Aortic smooth muscle cell (primary cell): ENCODE data around the gene OR5D18. TPM values are rescaled to one million over a fixed set of nuclear protein-coding genes. Genes with fewer than 3 reads are reported as not detected.

Experiments used
- total RNA-seq: library from RNA; depleted of rRNA; stranded (reverse); fragments of >200 nt; gene quantifications from 2 replicates; pipeline ENCODE4 v1.2.3, GENCODE V29; 2014

Gene OR5D18
- not detected in 2 replicates for total RNA-seq

GRCh38 chr11:55819330-55819729 is at the start of gene OR5D18:
Gene OR5D18 (plus strand): TSS chr11:55819630. CDS start chr11:55819630, 0 bp downstream.

GRCh38 chr11:55773138-55773537 is 46.3 kb upstream of the OR5D18 start, which contains the start of gene OR5D13:
Gene OR5D13 (plus strand): TSS chr11:55773438. CDS start chr11:55773438, 0 bp downstream.

GRCh38 chr11:55795256-55795655 is 24.2 kb upstream of the OR5D18 start, which contains the start of gene OR5D14:
Gene OR5D14 (plus strand): TSS chr11:55795556. CDS start chr11:55795556, 0 bp downstream.

GRCh38 chr11:55811067-55811466 is 8.4 kb upstream of the OR5D18 start, which contains the start of gene OR5L1:
Gene OR5L1 (plus strand): TSS chr11:55811367. CDS start chr11:55811467, 100 bp downstream.

GRCh38 chr11:55826919-55827318 is 7.5 kb downstream of the OR5D18 start, which contains the start of gene OR5L2:
Gene OR5L2 (plus strand): TSS chr11:55827219. CDS start chr11:55827219, 0 bp downstream.

GRCh38 chr11:55838452-55838851 is 19.0 kb downstream of the OR5D18 start, which contains the start of gene OR5D16:
Gene OR5D16 (plus strand): TSS chr11:55838752. CDS start chr11:55838752, 0 bp downstream.

Other genes starting within 250 kb of the OR5D18 start
- gene OR4C16, start 247.5 kb upstream of the OR5D18 start, total RNA-seq = not detected in 2 replicates
- gene OR4C11, start 212.0 kb upstream of the OR5D18 start, total RNA-seq = not detected in 2 replicates
- not detected in 2 replicates for gene OR4P4, start 184.5 kb upstream of the OR5D18 start, total RNA-seq
- not detected in 2 replicates for gene OR4S2, start 171.3 kb upstream of the OR5D18 start, total RNA-seq
- gene OR4C6, start 157.4 kb upstream of the OR5D18 start, total RNA-seq = not detected in 2 replicates
- not detected in 2 replicates for gene OR5D13, start 46.2 kb upstream of the OR5D18 start, total RNA-seq
- gene OR5D14, start 24.1 kb upstream of the OR5D18 start, total RNA-seq = not detected in 2 replicates
- not detected in 2 replicates for gene OR5L1, start 8.3 kb upstream of the OR5D18 start, total RNA-seq
- gene OR5L2, start 7.6 kb downstream of the OR5D18 start, total RNA-seq = not detected in 2 replicates
- not detected in 2 replicates for gene OR5D16, start 19.1 kb downstream of the OR5D18 start, total RNA-seq
- not detected in 2 replicates for gene TRIM51, start 63.7 kb downstream of the OR5D18 start, total RNA-seq
- not detected in 2 replicates for gene OR5W2, start 95.0 kb downstream of the OR5D18 start, total RNA-seq
- not detected in 2 replicates for gene OR5I1, start 116.8 kb downstream of the OR5D18 start, total RNA-seq
- not detected in 2 replicates for gene OR10AG1, start 150.3 kb downstream of the OR5D18 start, total RNA-seq
- not detected in 2 replicates for gene OR5F1, start 175.0 kb downstream of the OR5D18 start, total RNA-seq
- gene OR5AS1, start 208.0 kb downstream of the OR5D18 start, total RNA-seq = not detected in 2 replicates